Measurements from ENCODE around the gene CD8A.

CD8A gene

DNA sequence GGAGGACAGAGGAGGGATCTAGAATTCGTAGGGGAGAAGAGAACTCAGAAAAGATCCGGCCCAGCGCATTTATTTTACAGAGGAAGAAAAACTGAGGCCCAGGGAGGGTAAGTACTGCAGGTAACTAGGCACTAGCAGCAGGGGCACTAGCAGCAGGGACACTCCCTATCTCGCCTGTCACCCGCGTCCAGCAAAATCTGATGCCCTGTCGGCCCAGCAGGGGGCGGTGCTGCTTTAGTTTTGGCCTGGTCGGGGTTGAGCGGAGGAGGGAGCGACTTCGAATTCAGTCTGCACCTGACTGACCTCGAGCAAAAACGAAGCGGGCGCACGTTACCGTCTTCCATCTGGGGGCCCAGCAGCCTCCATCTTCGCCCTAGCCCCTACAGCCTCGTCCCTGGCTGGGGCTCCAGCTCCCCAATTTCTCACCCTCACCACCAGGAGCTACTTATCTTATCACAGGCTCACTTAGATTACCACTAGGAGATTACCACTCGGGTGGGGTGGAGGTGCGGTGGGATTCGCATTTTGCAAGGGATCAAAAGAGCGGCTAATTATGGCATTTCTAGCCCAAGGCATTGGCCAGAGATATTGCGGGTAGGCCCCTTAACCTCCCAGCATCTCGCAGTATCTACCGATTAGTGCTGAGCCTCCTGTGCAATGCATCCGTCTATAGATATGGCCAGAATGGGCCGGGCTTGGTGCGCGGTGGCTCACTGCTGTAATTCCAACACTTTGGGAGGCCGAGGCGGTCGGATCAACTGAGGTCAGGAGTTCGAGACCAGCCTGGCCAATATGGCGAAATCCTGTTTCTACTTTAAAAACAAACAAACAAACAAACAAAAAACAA, 17.8 kb upstream of the CD8A start:
- peak; percentile 41 for DNase-seq (ENCODE audit: low read depth)

- DNase-seq (ENCODE audit: low read depth), result no peak
Measured at GRCh38 chr2:86807468-86808275, 17.0 kb upstream of the CD8A start.

DNA sequence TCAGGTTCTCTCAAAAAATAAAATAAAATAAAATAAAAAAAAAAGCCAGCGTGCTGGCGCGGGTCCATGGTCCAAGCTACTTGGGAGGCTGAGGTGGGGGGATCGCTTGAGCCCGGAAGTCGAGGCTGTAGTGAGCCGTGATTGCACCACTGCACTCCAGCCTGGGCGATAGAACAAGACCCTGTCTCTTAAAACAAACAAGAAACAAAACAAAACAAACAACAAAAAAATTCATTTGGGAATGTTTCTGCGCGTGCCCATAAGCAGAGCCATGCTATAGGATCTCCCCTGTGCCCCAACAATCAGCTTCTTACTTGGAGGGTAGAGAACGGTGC, 16.4 kb upstream of the CD8A start:
- DNase-seq (ENCODE audit: low read depth), result no peak

GRCh38 chr2:86806059-86806857, 15.5 kb upstream of the CD8A start:
- no peak for DNase-seq (ENCODE audit: low read depth)

DNA sequence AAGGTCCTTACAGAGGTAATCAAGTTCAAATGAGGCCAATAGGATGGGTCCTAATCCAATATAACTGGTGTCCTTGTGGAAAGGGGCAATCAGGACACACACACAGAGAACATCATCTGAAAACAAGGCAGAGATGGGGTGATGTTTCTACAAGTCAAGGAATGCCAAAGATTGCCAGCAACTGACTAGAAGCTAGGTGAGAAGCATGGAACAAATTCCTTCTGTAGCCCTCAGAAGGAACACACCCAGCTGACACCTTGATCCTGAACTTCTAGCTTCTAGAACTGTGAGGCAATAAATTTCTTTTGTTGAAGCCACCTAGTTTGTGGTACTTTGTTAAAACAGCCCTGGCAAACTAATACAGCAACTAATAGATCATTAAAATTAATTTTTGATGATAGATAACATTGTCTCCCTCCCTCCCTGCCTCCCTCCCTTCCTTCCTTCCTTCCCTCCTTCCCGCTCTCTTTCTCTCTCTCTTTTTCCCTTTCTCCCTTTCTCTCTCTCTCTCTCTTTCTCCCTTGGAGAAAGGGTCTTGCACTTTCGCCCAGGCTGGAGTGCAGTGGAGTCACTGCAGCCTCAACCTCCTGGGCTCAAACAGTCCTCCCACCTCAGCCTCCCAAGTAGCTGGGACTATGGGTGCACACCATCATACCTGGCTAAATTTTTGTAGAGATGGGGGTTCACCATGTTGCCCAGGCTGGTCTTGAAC, 10.3 kb upstream of the CD8A start:
- no peak for DNase-seq (ENCODE audit: low read depth)

- no peak for DNase-seq (ENCODE audit: low read depth)
Measured at GRCh38 chr2:86794861-86795260, 4.1 kb upstream of the CD8A start.

- DNase-seq (ENCODE audit: low read depth), result no peak
Measured at GRCh38 chr2:86793752-86794151, 3.0 kb upstream of the CD8A start.

DNA sequence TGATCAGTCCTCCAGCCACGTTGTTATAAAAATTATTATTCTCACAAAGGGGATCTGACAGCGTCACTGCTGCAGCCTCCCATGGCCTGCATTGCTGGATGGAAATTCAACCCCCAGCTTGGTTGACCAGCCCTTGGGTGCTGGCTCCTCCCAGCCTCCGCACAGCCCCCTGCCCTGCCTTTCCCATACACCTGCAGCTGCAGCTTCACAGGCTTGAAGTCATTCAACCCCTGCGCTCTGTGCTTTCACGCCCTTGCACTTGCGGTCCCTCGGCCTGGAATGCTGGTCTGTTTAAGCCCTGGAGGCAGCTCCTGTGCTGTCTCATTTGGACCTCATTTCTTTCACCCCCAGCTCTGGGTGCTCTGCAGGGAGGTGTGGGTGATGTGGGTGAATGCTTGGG, 860 bp upstream of the CD8A start:
- no peak for DNase-seq (ENCODE audit: low read depth)

DNA sequence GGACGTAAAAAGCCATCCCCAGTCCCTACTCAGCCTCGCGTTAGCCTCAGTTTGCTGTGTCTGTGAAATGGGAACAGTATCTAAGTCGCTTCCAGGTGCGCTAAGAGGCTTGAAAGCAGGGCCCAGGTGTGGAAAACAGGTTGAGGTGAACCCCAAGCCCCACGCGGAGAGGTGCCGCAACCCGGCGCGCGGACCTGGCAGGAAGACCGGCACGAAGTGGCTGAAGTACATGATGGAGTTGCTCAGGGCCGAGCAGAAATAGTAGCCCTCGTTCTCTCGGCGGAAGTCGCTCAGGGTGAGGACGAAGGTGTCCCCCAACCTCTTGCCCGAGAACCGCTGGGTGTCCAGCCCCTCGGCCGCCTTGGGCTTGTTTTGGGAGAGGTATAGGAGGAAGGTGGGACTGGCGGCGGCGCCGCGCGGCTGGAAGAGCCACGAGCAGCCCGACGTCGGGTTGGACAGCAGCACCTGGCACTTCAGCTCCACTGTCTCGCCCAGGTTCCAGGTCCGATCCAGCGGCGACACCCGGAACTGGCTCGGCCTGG, 508 bp downstream of the CD8A start:
- no peak for DNase-seq (ENCODE audit: low read depth)

DNA sequence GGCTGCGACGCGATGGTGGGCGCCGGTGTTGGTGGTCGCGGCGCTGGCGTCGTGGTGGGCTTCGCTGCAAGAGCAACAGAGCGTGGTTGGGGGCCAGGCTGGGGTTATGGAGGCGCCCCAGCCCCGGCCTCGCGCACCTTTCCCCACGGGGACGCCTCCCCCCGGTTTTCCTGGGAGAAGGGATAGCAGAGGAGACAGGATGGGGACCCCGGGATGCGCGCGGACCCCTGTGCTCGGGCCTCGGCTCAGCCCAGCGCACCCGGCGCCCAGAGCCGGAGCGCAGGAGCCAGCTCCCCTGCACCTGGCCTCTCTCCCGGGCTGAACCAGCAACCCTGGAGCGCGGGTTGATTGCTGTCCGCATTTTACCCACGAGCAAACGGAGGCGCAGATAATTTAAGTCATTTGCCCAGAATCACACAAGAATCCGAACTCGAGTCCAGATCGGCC, 1.0 kb downstream of the CD8A start:
- no peak for DNase-seq (ENCODE audit: low read depth)

GRCh38 chr2:86788881-86789686, 1.6 kb downstream of the CD8A start:
- DNase-seq (ENCODE audit: low read depth), result no peak

DNA sequence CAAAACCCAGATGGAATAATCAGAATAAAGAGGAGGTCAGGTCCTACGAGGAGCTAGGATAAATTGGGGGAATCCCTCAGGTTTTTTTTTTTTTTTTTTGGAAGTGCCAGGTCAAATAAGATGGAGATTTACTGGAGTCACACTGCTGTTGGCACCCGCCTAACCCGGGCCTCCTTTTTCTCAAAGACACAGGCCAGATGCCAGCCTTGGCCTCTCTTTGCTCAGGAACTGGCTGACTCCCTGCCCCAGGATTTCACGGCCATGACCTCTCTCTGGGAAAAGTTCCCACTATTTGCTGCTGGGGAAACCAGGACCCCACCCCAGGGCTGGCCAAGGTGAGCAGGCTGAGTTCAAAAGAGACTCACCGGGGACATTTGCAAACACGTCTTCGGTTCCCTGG, 2.5 kb downstream of the CD8A start:
- DNase-seq (ENCODE audit: low read depth), result no peak

GRCh38 chr2:86787736-86788135, 3.0 kb downstream of the CD8A start:
- no peak for DNase-seq (ENCODE audit: low read depth)

DNA sequence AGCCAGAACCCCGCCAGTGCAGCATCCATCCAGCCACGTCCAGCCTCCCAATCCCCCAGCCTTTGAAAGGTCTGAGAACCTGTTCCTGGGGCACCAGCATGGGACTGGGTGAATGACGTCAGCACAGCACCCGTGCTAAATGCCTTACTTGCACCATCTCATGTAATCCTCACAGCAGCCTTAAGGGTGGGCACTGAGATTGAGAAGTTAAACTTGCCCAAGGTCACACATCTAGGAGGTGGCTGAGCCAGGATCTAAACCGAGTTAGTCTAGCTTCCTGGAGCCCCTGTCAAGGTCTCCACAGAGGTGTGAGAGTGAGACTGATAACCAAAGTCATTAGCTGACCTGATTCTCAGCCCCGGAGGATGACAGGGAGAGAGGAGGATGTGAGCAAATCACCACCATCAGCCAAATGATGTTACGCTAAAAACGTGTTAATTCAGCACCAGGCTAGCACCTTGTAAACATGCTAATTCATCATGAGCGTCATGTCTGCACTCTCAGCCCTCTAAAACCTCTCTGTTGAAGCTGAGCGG, 4.6 kb downstream of the CD8A start:
- no peak for DNase-seq (ENCODE audit: low read depth)

DNA sequence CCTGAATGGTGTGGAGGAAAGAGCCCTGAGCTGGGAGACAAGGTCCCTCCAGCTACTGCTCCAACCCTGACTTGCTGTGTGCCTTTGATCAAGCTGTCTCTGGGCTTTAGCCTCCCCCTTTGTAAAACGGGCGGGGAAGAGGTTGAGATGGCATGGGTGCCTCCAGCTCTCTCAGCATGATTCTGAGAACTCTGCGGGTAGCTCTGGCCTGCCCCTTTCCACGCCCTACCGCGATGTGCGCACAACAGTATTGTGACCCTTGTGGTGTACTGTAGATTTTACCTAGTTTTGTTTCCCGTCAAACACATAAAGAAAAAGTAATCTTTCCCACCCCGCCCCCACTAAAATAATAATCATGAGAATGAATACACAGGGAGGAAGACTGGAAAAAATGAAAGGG, 5.3 kb downstream of the CD8A start:
- DNase-seq (ENCODE audit: low read depth), result no peak

- DNase-seq (ENCODE audit: low read depth), result no peak
Measured at GRCh38 chr2:86783615-86784339, 6.9 kb downstream of the CD8A start.

- DNase-seq (ENCODE audit: low read depth), result no peak
Measured at GRCh38 chr2:86782748-86783147, 8.0 kb downstream of the CD8A start.

DNA sequence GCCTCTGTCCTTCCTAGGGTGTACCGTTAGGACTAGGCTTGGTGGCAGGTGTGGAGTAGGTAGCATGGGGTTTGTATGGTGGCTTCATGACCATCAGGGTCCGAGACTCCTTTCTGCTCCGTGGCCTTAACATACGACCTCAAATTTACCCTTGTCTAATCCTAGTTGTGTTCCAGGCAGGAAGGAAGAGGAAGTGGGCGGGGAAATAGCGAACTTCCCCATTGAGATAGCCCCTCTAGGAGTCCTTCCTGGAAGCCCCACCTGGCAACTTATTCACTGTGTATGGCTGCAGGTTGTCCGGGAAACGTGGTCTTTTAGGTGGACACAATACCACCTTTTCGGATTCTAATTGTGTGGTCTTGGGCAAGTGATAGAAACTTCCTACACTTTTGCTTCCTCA, 9.3 kb downstream of the CD8A start:
- no peak for DNase-seq (ENCODE audit: low read depth)

DNA sequence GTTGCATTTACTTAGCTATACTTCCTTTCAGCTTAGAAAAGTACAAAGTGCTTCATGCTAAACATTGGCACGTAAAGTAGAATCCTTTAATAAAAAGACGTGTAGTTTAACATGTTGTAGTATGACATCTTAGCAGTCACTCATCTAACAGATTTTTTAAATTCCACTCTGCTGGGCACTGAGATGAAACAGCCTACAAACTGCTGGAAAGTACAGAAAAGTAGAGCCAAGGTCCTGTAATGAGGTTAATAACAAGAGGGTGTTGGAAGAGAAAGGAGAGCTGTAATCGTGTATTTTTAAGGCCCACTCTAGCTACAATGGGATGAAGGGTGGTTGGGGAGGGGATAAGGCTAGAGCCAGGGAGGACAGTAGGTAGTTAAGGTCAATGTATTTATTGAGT, 10.7 kb downstream of the CD8A start:
- no peak for DNase-seq (ENCODE audit: low read depth)

GRCh38 chr2:86778957-86779356, 11.8 kb downstream of the CD8A start:
- DNase-seq (ENCODE audit: low read depth), result no peak

Measured in GM04504 (cell line).